Measurements from ENCODE around the gene GABRR1.

GABRR1 gene

GRCh38 chr6:89214197-89214596 lies 3.0 kb downstream of the GABRR1 start:
- no peak for DNase-seq

GRCh38 chr6:89212472-89212871 lies 4.7 kb downstream of the GABRR1 start:
- no peak for DNase-seq

GRCh38 chr6:89209457-89209856 lies 7.7 kb downstream of the GABRR1 start:
- DNase-seq: no peak

GRCh38 chr6:89208551-89208950 lies 8.6 kb downstream of the GABRR1 start:
- no peak for DNase-seq

- DNase-seq: no peak
These were observed 11.3 kb downstream of the GABRR1 start for GRCh38 chr6:89205819-89206218.

GRCh38 chr6:89204096-89204495 lies 13.1 kb downstream of the GABRR1 start:
- no peak for DNase-seq

GRCh38 chr6:89200706-89201215 lies 16.4 kb downstream of the GABRR1 start:
- DNase-seq: no peak

- DNase-seq: no peak
These were observed 17.6 kb downstream of the GABRR1 start for GRCh38 chr6:89199579-89199978.

GRCh38 chr6:89198235-89198634 lies 18.9 kb downstream of the GABRR1 start:
- DNase-seq: no peak

GRCh38 chr6:89197141-89197540 lies 20.0 kb downstream of the GABRR1 start:
- DNase-seq: no peak

- no peak for DNase-seq
These were observed 22.6 kb downstream of the GABRR1 start for GRCh38 chr6:89194559-89194958.

GRCh38 chr6:89190741-89191140 lies 26.4 kb downstream of the GABRR1 start:
- no peak for DNase-seq

- DNase-seq: no peak
These were observed 29.7 kb downstream of the GABRR1 start for GRCh38 chr6:89187504-89187903.

GRCh38 chr6:89186762-89187161 lies 30.4 kb downstream of the GABRR1 start:
- DNase-seq: no peak

- no peak for DNase-seq
These were observed 32.8 kb downstream of the GABRR1 start for GRCh38 chr6:89184344-89184743.

- no peak for DNase-seq
These were observed 33.9 kb downstream of the GABRR1 start for GRCh38 chr6:89183294-89183693.

- DNase-seq: no peak
These were observed 36.2 kb downstream of the GABRR1 start for GRCh38 chr6:89180971-89181370.

GRCh38 chr6:89180112-89180511 lies 37.0 kb downstream of the GABRR1 start:
- DNase-seq: no peak

GRCh38 chr6:89173634-89174033 lies 43.5 kb downstream of the GABRR1 start:
- no peak for DNase-seq

- DNase-seq: no peak
These were observed 45.0 kb downstream of the GABRR1 start for GRCh38 chr6:89172131-89172530.

- DNase-seq: no peak
These were observed 55.1 kb downstream of the GABRR1 start for GRCh38 chr6:89162047-89162371.

GRCh38 chr6:89161326-89162046 lies 55.7 kb downstream of the GABRR1 start:
- no peak for DNase-seq

- DNase-seq: no peak
These were observed 56.6 kb downstream of the GABRR1 start for GRCh38 chr6:89160331-89161092.

- DNase-seq: no peak
These were observed 63.0 kb downstream of the GABRR1 start for GRCh38 chr6:89154131-89154530.
